Adrenal gland (tissue), 5 donors: Measurements from ENCODE around the gene TBC1D30.

Experiments
- CTCF ChIP-seq, 6 experiments: fragments of 450-650 bp in 4 of 6; fragments of 200-600 bp in 2 of 6; sonication (generic) in 1 of 6; IDR thresholded peaks; 1 replicate in 5 of 6; 2 replicates in 1 of 6; pipeline versions ENCODE4 v1.5.1 to v1.8.0; 2016 to 2021; ENCODE audit warnings: antibody characterized with exemption in 6 of 6, mild to moderate bottlenecking in 2 of 6, moderate library complexity in 1 of 6
- POLR2A ChIP-seq, 2 donors: fragments of 450-650 bp; IDR thresholded peaks; one replicate each; pipeline ENCODE4 v1.6.1; 2017; ENCODE audit warnings: antibody characterized with exemption in 2 of 2, mild to moderate bottlenecking in 2 of 2, moderate library complexity in 1 of 2
- donor health status: DM: no; HTN: no; CAD: no.

DNA sequence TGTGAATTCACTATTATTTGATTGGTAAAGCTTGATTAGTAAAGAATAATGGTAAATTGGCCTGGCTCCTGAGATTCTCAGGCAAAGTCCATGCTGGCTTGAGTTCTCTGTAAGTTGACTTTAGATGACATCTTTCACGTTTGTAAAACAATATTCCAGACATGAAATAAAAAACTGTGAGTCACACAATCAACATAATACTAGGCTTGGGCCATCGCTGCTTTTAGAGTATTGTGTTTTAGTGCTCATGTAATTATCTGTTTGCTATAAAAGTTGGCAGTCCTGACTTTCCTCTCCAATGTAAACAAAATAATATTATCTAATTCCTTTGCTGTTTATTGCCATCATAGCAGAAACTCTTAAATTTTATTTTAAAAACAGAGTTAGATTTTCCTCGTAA, 3.9 kb upstream of the TBC1D30 start:
- TF ChIP-seq POLR2A (IDR thresholded peaks at IDR 0.05), result no peak
- TF ChIP-seq CTCF (IDR thresholded peaks at IDR 0.05), result no peak
